D721Med (cell line): ENCODE data around the gene SFXN5.

ENCODE experiments used
- DNase-seq: peaks from one replicate; pipeline ENCODE4 v3.0.0; 2011; ENCODE audit warnings: low spot score; ENCODE audit not compliant: insufficient read length
- FAIRE-seq: peaks from 2 replicates; lab custom pipeline; 2011; peaks lifted over from hg19 to GRCh38; lab: Jason Lieb, UNC
- TF ChIP-seq, protein P1 (sequence below): IDR thresholded peaks from 2 replicates; pipeline ENCODE4 v1.5.1; 2012; ENCODE audit warnings: mild to moderate bottlenecking, control low read depth; ENCODE audit not compliant: insufficient read depth; ENCODE audit errors: missing control alignments

The SFXN5 gene

GRCh38 chr2:73088211-73088610 is 16.7 kb upstream of the SFXN5 start:
- DNase-seq (no peak), FAIRE-seq (no peak)
- TF ChIP-seq, protein P1, sequence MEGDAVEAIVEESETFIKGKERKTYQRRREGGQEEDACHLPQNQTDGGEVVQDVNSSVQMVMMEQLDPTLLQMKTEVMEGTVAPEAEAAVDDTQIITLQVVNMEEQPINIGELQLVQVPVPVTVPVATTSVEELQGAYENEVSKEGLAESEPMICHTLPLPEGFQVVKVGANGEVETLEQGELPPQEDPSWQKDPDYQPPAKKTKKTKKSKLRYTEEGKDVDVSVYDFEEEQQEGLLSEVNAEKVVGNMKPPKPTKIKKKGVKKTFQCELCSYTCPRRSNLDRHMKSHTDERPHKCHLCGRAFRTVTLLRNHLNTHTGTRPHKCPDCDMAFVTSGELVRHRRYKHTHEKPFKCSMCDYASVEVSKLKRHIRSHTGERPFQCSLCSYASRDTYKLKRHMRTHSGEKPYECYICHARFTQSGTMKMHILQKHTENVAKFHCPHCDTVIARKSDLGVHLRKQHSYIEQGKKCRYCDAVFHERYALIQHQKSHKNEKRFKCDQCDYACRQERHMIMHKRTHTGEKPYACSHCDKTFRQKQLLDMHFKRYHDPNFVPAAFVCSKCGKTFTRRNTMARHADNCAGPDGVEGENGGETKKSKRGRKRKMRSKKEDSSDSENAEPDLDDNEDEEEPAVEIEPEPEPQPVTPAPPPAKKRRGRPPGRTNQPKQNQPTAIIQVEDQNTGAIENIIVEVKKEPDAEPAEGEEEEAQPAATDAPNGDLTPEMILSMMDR, result no peak

- FAIRE-seq, result no peak
- DNase-seq, result no peak
- TF ChIP-seq, protein P1, result no peak
Measured at GRCh38 chr2:73087311-73087710, 15.8 kb upstream of the SFXN5 start.

DNA sequence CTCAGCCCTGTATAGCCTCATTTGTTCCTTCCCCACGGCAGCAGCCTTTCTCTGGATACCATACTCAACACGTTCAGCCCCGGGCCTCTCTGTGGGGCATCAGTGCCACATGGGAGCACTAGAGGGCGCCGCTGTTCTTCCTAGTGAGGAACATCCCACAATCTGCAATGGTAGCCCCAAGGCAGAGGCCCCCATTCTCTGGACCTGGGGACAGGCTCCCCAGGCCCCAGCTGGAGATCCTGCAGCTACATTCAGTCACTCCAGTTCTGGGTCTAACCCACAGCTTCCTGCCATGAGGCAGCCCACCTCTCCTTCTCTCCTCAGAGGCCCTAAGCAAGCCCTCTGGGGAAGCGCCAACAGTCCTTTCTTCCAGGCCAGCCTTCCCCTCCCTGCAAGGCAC is 14.2 kb upstream of the SFXN5 start:
- peak; percentile 87 for DNase-seq
- FAIRE-seq, result no peak
- TF ChIP-seq, protein P1, result peak; percentile 94

DNA sequence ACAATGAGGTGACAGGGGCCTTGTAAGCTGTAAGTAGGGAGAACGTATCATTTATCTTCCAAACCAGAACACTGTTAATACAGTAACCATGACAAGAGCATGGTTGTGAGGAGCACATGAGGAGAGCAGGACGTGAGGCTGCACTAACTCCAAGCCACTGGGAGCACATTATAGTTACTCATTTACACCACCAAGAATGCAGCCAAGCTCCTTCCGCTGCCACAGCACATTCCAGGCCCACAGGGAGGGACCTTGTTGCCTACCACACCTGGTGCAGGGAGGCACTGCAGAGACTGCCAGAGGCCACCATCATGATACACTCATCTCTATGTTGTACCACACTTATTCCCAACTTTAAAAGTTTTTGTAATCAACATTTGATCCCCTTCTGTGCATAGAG is 13.5 kb upstream of the SFXN5 start:
- TF ChIP-seq, protein P1, result no peak
- DNase-seq, result no peak
- no peak for FAIRE-seq

DNA sequence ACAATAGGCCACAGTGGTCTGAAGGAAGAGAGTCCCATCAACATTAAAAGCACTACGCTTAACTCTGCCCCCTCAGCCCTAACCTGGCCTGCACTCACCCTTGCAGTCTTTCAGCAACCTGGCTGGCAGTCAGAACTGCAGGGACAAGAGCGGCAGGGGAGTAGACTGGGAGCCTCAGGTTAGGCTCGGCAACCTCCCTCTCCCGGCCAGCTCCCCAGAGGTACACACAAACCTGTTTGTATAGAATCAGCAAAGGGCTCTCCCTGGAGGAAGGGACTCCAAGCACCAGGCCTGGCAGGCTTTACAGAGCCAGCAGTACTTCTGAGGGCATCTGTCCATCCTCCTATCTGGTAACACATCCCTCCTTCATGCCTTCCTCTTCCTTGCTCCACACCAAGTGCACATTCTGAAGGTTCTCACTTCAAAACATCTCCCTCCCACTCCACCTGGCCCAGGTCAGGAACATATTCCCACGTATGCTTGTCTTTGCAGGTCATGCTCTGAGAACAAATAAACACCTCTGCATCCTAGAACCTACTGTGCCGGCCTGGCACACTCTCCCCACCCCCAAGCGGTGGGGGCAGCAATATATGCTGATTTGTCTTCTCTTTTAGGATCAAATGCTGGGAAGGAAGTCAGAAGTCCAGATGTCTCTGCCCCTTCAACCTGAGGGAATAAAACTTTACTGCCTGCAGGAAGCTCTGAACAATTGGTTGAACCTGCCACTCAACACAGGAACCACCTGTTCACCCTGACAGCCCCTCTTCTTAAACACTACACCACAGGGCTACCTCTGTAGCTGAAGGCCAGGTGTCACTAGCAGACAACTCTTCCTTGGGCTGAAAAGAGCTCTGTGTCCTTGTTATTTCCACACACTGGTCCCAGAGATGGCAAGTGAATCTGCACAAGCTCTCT is 12.6 kb upstream of the SFXN5 start:
- no peak for DNase-seq
- FAIRE-seq, result no peak
- TF ChIP-seq, protein P1, result no peak

DNA sequence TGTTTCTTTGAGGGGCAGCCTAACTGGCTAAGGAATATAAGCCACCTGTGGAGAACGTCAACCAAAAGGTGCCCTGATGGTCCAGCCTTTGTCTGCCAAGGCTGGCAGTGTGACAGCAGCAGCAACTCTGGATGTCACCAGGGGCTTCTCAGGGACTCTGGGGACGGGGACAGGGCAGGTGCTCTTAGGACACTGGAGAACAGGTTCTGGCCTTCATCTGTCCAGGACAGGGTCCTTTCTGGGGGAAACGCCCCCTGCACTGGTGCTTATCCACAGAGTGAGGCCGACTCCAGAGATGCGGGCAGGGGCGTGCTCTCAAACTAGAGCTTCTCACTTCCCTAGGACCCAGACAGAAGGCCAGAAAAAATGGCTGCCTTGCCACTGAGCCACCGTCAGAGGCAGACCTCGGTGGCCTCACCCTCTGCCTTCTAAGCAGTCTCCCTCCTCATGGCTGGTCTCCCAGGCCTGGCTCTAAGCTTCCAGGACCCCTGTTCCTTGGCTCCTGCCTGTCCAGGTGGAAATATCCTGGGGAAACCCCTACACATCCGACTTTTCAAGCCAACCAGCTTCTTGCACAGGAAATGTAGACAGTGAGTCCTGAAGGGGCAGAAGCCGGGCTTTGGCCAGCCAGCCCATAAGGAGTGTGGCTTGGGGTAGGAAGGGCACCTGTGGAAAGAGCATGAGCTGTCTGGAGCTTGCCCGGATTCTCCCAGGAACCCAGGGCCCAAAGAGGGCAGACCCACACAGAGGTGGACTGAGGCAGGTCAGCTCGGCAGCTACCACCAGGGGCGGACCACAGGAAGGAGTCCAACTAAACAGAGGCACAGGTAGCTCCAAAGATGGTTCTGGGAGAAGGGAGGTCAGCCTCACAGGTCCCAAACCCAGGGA is 11.3 kb upstream of the SFXN5 start:
- FAIRE-seq, result no peak
- no peak for DNase-seq
- TF ChIP-seq, protein P1, result no peak
